Mucosa of rectum (tissue), 2 donors: ENCODE results near the gene PCDHA12.
"Not testable (repeated sequence)": the region's sequence is repeated elsewhere in the genome, so short reads cannot be mapped to it uniquely, and the experiment has no call there.

Source experiments
- H3K27ac ChIP-seq, 2 donors: one replicate each; pipeline ENCODE4 v1.7.0; 2013; ENCODE audit warnings: inconsistent platforms in 2 of 2, low read depth in 2 of 2, low read length in 2 of 2
- H3K27me3 ChIP-seq, 2 donors: one replicate each; pipeline ENCODE4 v1.7.0; 2013; ENCODE audit warnings: low read length in 2 of 2; ENCODE audit not compliant: control insufficient read depth in 2 of 2, insufficient read depth in 2 of 2
- H3K36me3 ChIP-seq, 2 donors: one replicate each; pipeline ENCODE4 v1.7.0; 2013; ENCODE audit warnings: low read length in 2 of 2; ENCODE audit not compliant: control insufficient read depth in 2 of 2, insufficient read depth in 2 of 2
- H3K4me1 ChIP-seq, 2 donors: one replicate each; pipeline ENCODE4 v1.7.0; 2013; ENCODE audit warnings: low read length in 2 of 2, mild to moderate bottlenecking in 1 of 2; ENCODE audit not compliant: control insufficient read depth in 2 of 2, insufficient read depth in 2 of 2
- H3K4me3 ChIP-seq, 2 donors: one replicate each; pipeline ENCODE4 v1.7.0; 2013; ENCODE audit warnings: low read length in 2 of 2
- H3K9ac ChIP-seq, 2 donors: one replicate each; pipeline ENCODE4 v1.7.0; 2013; ENCODE audit warnings: low read length in 2 of 2, low read depth in 1 of 2, mild to moderate bottlenecking in 1 of 2
- H3K9me3 ChIP-seq, 2 donors: one replicate each; pipeline ENCODE4 v1.7.0; 2013; ENCODE audit warnings: low read length in 2 of 2; ENCODE audit not compliant: control insufficient read depth in 2 of 2
- donor health status: healthy.
- donor health status: Normal muscosa, but diverticular disease.

Gene PCDHA12

GRCh38 chr5:140868721-140869554 lies 6.2 kb upstream of the PCDHA12 start, which contains the start of gene PCDHA11:
Gene PCDHA11 (plus strand): TSS chr5:140868957. CDS start chr5:140869104, 147 bp downstream.
- no peaks in the 10 kb centered on the region for H3K27me3 ChIP-seq
- H3K4me1 ChIP-seq, result no peaks in the 10 kb centered on the region
- no peak within 1 kb of the TSS for H3K27ac ChIP-seq
- no peak within 1 kb of the TSS for H3K4me3 ChIP-seq
- H3K9ac ChIP-seq, result no peak within 1 kb of the TSS
- H3K36me3 ChIP-seq, result no peaks in the 10 kb centered on the region
- H3K9me3 ChIP-seq, result peaks cover 2 to 6% of the 10 kb centered on the region in 2 donors

DNA sequence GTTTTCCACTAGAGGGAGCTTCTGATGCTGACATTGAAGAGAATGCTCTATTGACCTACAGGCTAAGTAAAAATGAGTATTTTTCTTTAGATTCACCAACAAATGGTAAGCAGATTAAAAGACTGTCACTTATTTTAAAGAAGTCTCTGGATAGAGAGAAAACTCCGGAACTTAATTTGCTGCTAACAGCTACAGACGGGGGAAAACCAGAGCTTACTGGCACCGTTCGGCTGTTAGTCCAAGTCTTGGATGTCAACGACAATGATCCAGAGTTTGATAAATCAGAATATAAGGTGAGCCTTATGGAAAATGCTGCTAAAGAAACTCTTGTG lies 5.6 kb upstream of the PCDHA12 start:
- Histone ChIP-seq H3K27me3 (no peaks in the 10 kb centered on the region), H3K4me3 (no peak overlapping the region)

GRCh38 chr5:140870221-140871201 lies 4.6 kb upstream of the PCDHA12 start:
- H3K4me1 ChIP-seq, result no peaks in the 10 kb centered on the region
- H3K9ac ChIP-seq, result no peak overlapping the region
- peaks cover 9 to 11% of the 10 kb centered on the region in 2 donors for H3K9me3 ChIP-seq
- H3K36me3 ChIP-seq, result no peaks in the 10 kb centered on the region
- H3K4me3 ChIP-seq, result no peak overlapping the region
- no peak overlapping the region for H3K27ac ChIP-seq
- H3K27me3 ChIP-seq, result no peaks in the 10 kb centered on the region

More for the DNA sequence above, 5.6 kb upstream of the PCDHA12 start:
- H3K4me1 ChIP-seq, result no peaks in the 10 kb centered on the region
- no peak overlapping the region for H3K9ac ChIP-seq
- H3K27ac ChIP-seq, result no peak overlapping the region
- no peaks in the 10 kb centered on the region for H3K36me3 ChIP-seq
- peaks cover 6 to 8% of the 10 kb centered on the region in 2 donors for H3K9me3 ChIP-seq

DNA sequence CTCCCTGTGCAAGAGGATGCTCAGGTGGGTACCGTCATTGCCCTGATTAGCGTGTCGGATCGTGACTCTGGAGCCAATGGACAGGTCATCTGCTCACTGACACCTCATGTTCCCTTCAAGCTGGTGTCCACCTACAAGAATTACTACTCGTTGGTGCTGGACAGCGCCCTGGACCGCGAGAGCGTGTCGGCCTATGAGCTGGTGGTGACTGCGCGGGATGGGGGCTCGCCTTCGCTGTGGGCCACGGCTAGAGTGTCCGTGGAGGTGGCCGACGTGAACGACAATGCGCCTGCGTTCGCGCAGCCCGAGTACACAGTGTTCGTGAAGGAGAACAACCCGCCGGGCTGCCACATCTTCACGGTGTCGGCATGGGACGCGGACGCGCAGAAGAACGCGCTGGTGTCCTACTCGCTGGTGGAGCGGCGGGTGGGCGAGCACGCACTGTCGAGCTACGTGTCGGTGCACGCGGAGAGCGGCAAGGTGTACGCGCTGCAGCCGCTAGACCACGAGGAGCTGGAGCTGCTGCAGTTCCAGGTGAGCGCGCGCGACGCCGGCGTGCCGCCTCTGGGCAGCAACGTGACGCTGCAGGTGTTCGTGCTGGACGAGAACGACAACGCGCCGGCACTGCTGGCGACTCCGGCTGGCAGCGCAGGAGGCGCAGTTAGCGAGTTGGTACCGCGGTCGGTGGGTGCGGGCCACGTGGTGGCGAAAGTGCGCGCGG lies 1.6 kb downstream of the PCDHA12 start:
- H3K36me3 ChIP-seq, H3K4me3 ChIP-seq, H3K9ac ChIP-seq, H3K27me3 ChIP-seq, H3K4me1 ChIP-seq, H3K27ac ChIP-seq: not testable (repeated sequence)
- peaks cover 11 to 12% of the 10 kb centered on the region in 2 donors for H3K9me3 ChIP-seq

DNA sequence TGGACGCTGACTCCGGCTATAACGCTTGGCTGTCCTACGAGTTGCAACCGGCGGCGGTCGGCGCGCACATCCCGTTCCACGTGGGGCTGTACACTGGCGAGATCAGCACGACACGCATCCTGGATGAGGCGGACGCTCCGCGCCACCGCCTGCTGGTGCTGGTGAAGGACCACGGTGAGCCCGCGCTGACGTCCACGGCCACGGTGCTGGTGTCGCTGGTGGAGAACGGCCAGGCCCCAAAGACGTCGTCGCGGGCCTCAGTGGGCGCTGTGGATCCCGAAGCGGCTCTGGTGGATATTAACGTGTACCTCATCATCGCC lies 2.1 kb downstream of the PCDHA12 start:
- Histone ChIP-seq H3K9ac (no peak overlapping the region), H3K27ac (no peak overlapping the region), H3K9me3 (peaks cover 11 to 12% of the 10 kb centered on the region in 2 donors), H3K27me3 (no peaks in the 10 kb centered on the region), H3K36me3 (no peaks in the 10 kb centered on the region), H3K4me1 (no peaks in the 10 kb centered on the region), H3K4me3 (no peak overlapping the region)

DNA sequence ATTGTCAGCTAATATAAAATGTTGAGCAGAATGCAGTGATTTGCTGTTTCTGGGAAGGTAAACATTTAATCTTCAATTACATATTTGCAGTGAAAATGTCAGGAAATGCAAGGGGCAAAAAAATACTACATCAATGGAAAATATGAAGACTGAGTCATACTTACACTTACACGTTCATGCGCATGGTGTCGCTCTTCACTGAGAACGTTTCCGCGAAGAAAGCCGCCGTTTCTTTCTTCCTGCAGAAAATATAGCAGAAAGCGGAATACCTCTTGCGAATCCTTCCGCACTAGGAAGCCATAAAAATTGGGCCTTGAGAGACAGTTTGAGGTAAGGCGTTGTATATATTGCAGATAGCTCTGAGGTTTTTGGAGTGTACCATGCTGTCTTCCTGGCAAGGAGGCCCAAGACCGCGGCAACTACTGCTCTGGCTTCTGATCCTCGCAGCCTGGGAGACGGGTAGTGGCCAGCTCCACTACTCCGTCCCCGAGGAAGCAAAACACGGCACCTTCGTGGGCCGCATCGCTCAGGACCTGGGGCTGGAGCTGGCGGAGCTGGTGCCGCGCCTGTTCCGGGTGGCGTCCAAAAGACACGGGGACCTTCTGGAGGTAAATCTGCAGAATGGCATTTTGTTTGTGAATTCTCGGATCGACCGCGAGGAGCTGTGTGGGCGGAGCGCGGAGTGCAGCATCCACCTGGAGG lies 6.9 kb downstream of the PCDHA12 start, which contains the start of gene PCDHA13:
PCDHA13 (plus strand) TSS at position 236 of the 702 bp plus-strand sequence; CDS start at position 381, 145 bp downstream.
- Histone ChIP-seq H3K36me3 (no peaks in the 10 kb centered on the region), H3K4me1 (no peaks in the 10 kb centered on the region), H3K9me3 (peaks cover 7% of the 10 kb centered on the region in 2 donors), H3K9ac (no peak within 1 kb of the TSS), H3K27me3 (no peaks in the 10 kb centered on the region), H3K27ac (no peak within 1 kb of the TSS), H3K4me3 (peak within 1 kb of the TSS in 1 of 2 donors; percentile 38)

DNA sequence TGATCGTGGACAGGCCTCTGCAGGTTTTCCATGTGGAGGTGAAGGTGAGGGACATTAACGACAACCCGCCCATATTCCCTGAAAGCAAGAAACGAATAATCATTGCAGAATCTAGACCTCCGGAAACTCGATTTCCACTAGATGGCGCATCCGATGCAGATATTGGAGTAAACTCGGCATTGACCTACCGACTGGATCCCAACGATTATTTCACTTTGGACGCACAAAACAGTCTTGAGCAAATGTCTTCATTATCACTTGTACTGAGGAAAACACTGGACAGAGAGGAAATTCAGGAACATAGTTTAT lies 7.4 kb downstream of the PCDHA12 start:
- Histone ChIP-seq H3K27me3 (no peaks in the 10 kb centered on the region), H3K4me3 (no peak overlapping the region), H3K9me3 (peaks cover 7% of the 10 kb centered on the region in 2 donors), H3K27ac (no peak overlapping the region), H3K9ac (no peak overlapping the region), H3K4me1 (no peaks in the 10 kb centered on the region), H3K36me3 (no peaks in the 10 kb centered on the region)

DNA sequence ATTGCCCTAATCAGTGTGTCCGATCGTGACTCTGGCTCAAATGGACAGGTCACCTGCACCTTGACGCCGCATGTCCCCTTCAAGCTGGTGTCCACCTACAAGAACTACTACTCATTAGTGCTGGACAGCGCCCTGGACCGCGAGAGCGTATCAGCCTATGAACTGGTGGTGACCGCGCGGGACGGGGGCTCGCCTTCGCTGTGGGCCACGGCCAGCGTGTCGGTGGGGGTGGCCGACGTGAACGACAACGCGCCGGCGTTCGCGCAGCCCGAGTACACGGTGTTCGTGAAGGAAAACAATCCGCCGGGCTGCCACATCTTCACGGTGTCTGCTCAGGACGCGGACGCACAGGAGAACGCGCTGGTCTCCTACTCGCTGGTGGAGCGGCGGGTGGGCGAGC lies 8.3 kb downstream of the PCDHA12 start:
- no peak overlapping the region for H3K27ac ChIP-seq
- peaks cover 5 to 7% of the 10 kb centered on the region in 2 donors for H3K9me3 ChIP-seq
- no peaks in the 10 kb centered on the region for H3K27me3 ChIP-seq

GRCh38 chr5:140883927-140884697 lies 9.0 kb downstream of the PCDHA12 start:
- Histone ChIP-seq H3K4me3 (no peak overlapping the region), H3K27me3 (no peaks in the 10 kb centered on the region), H3K36me3 (no peaks in the 10 kb centered on the region), H3K27ac (no peak overlapping the region), H3K9ac (no peak overlapping the region), H3K4me1 (no peaks in the 10 kb centered on the region), H3K9me3 (peaks cover 5 to 7% of the 10 kb centered on the region in 2 donors)

More for the DNA sequence above, 8.3 kb downstream of the PCDHA12 start:
- Histone ChIP-seq H3K9ac (no peak overlapping the region), H3K36me3 (no peaks in the 10 kb centered on the region), H3K4me1 (no peaks in the 10 kb centered on the region), H3K4me3 (no peak overlapping the region)
